Left renal pelvis (tissue), 4 donors: ENCODE measurements around the gene ARFRP1. TPM values are rescaled to one million over a fixed set of nuclear protein-coding genes. Genes with fewer than 3 reads are reported as not detected.
"Not testable (repeated sequence)": the region's sequence is repeated elsewhere in the genome, so short reads cannot be mapped to it uniquely, and the experiment has no call there.

ENCODE experiments used
- DNase-seq, 4 donors: peaks; one replicate each; pipeline ENCODE4 v3.0.0-alpha.2; 2013; ENCODE audit warnings: low read depth in 4 of 4, low spot score in 3 of 4
- polyA plus RNA-seq, 4 donors: library from polyadenylated mRNA; unstranded; fragments of 120-200 nt; gene quantifications; one replicate each; pipeline ENCODE4 v1.2.1, GENCODE V29; 2013; ENCODE audit not compliant: insufficient read length in 4 of 4

ARFRP1 gene
- polyA plus RNA-seq, 4 donors = 28.0 to 38.1 (median 33.5) TPM

- no peak for DNase-seq
Observed at GRCh38 chr20:63733579-63734081, 25.9 kb upstream of the ARFRP1 start.

- no peak for DNase-seq
Observed at GRCh38 chr20:63733117-63733516, 25.3 kb upstream of the ARFRP1 start.

- DNase-seq = no peak
Observed at GRCh38 chr20:63732118-63733095, 24.6 kb upstream of the ARFRP1 start.

- DNase-seq = no peak
Observed at GRCh38 chr20:63731410-63731809, 23.6 kb upstream of the ARFRP1 start.

GRCh38 chr20:63730189-63730733, 22.5 kb upstream of the ARFRP1 start:
- not testable (repeated sequence) for DNase-seq

- DNase-seq = not testable (repeated sequence)
Observed at GRCh38 chr20:63722967-63723622, 15.3 kb upstream of the ARFRP1 start.

- DNase-seq = no peak
Observed at GRCh38 chr20:63718996-63719395, 11.2 kb upstream of the ARFRP1 start.

- DNase-seq = no peak
Observed at GRCh38 chr20:63714858-63715257, 7.1 kb upstream of the ARFRP1 start.

GRCh38 chr20:63712191-63712590, 4.4 kb upstream of the ARFRP1 start:
- DNase-seq = no peak

- no peak for DNase-seq
Observed at GRCh38 chr20:63711085-63711645, 3.4 kb upstream of the ARFRP1 start.

GRCh38 chr20:63709149-63709527, 1.4 kb upstream of the ARFRP1 start:
- DNase-seq = no peak

- DNase-seq = no peak
Observed at GRCh38 chr20:63708301-63709148, 749 bp upstream of the ARFRP1 start.

- no peak for DNase-seq
Observed at GRCh38 chr20:63706852-63707557, 771 bp downstream of the ARFRP1 start.

GRCh38 chr20:63706027-63706695, 1.6 kb downstream of the ARFRP1 start:
- no peak for DNase-seq

- DNase-seq = no peak
Observed at GRCh38 chr20:63705232-63706026, 2.3 kb downstream of the ARFRP1 start.

- no peak for DNase-seq
Observed at GRCh38 chr20:63704749-63705117, 3.0 kb downstream of the ARFRP1 start.

GRCh38 chr20:63703976-63704748, 3.6 kb downstream of the ARFRP1 start:
- DNase-seq = no peak
